Ishikawa (cell line): ENCODE measurements around the gene PPP4R4.
A peak's percentile ranks its signal among the peaks of the same experiment; 100 is the strongest.

Experiments
- CEBPB ChIP-seq: IDR thresholded peaks from 2 replicates; pipeline ENCODE4 v1.6.1; 2012
- CREB1 ChIP-seq: IDR thresholded peaks from 2 replicates; pipeline ENCODE4 v1.6.1; 2012; ENCODE audit warnings: low read depth
- EGR1 ChIP-seq: IDR thresholded peaks from 2 replicates; pipeline ENCODE4 v1.6.1; 2012
- EP300 ChIP-seq: IDR thresholded peaks from 2 replicates; pipeline ENCODE4 v1.6.1; 2012; ENCODE audit warnings: borderline replicate concordance
- FOXM1 ChIP-seq: IDR thresholded peaks from 2 replicates; pipeline ENCODE4 v1.6.1; 2012; ENCODE audit warnings: low read depth, borderline replicate concordance
- MAX ChIP-seq: IDR thresholded peaks from 2 replicates; pipeline ENCODE4 v1.6.1; 2012
- NFIC ChIP-seq: IDR thresholded peaks from 2 replicates; pipeline ENCODE4 v1.6.1; 2012
- RAD21 ChIP-seq: IDR thresholded peaks from 2 replicates; pipeline ENCODE4 v1.6.1; 2012; ENCODE audit warnings: low read depth
- REST ChIP-seq: IDR thresholded peaks from 2 replicates; pipeline ENCODE4 v1.6.1; 2012; ENCODE audit warnings: low read depth, mild to moderate bottlenecking
- TAF1 ChIP-seq: IDR thresholded peaks from 2 replicates; pipeline ENCODE4 v1.6.1; 2012; ENCODE audit warnings: low read depth, mild to moderate bottlenecking
- TCF12 ChIP-seq: IDR thresholded peaks from 2 replicates; pipeline ENCODE4 v1.6.1; 2012; ENCODE audit warnings: low read depth
- TEAD4 ChIP-seq: IDR thresholded peaks from 2 replicates; pipeline ENCODE4 v1.6.1; 2012
- USF1 ChIP-seq: IDR thresholded peaks from 2 replicates; pipeline ENCODE4 v1.6.1; 2012
- YY1 ChIP-seq: IDR thresholded peaks from 2 replicates; pipeline ENCODE4 v1.6.1; 2012; ENCODE audit warnings: low read depth
- ZBTB7A ChIP-seq: IDR thresholded peaks from 2 replicates; pipeline ENCODE4 v1.6.1; 2012; ENCODE audit warnings: low read depth

The PPP4R4 gene

GRCh38 chr14:94136575-94137331 is 37.4 kb upstream of the PPP4R4 start:
- TF ChIP-seq CREB1 (no peak), CEBPB (no peak), TEAD4 (peak; percentile 21; the same call in 1 of the 2 replicates), RAD21 (peak; percentile 92), MAX (no peak; the same call in 1 of the 2 replicates), NFIC (peak; percentile 53)

- TF ChIP-seq EP300 (no peak), NFIC (no peak), YY1 (no peak), ZBTB7A (no peak), USF1 (no peak), RAD21 (no peak), CEBPB (no peak), FOXM1 (no peak), TEAD4 (no peak), MAX (no peak), EGR1 (no peak), TCF12 (no peak)
Measured at GRCh38 chr14:94138251-94138650, 35.9 kb upstream of the PPP4R4 start.

- TF ChIP-seq EP300 = no peak
- no peak for TF ChIP-seq TAF1
- no peak for TF ChIP-seq CEBPB
- TF ChIP-seq USF1 = no peak
- no peak for TF ChIP-seq ZBTB7A
- no peak for TF ChIP-seq NFIC
- TF ChIP-seq CREB1 = no peak
- no peak for TF ChIP-seq EGR1
- no peak for TF ChIP-seq RAD21
- no peak for TF ChIP-seq YY1
- no peak for TF ChIP-seq TCF12
- TF ChIP-seq MAX = no peak
- TF ChIP-seq TEAD4 = no peak
- no peak for TF ChIP-seq FOXM1
- no peak for TF ChIP-seq REST
Measured at GRCh38 chr14:94139006-94139405, 35.1 kb upstream of the PPP4R4 start.

- no peak for TF ChIP-seq FOXM1
- TF ChIP-seq RAD21 = no peak
- TF ChIP-seq MAX = no peak
- no peak for TF ChIP-seq ZBTB7A
- TF ChIP-seq USF1 = no peak
- TF ChIP-seq CREB1 = no peak
- TF ChIP-seq TCF12 = no peak
- no peak for TF ChIP-seq REST
- TF ChIP-seq TAF1 = no peak
Measured at GRCh38 chr14:94139421-94139820, 34.7 kb upstream of the PPP4R4 start.

- TF ChIP-seq CEBPB (no peak), YY1 (no peak), TAF1 (no peak), RAD21 (no peak), EGR1 (no peak), REST (no peak), TCF12 (no peak), ZBTB7A (no peak), TEAD4 (no peak), MAX (no peak), EP300 (no peak), NFIC (no peak), FOXM1 (no peak), CREB1 (no peak), USF1 (no peak)
Measured at GRCh38 chr14:94142247-94142646, 31.9 kb upstream of the PPP4R4 start.
